GM23248 (cell line): ENCODE measurements around the gene SYCP1. TPM values are rescaled to one million over a fixed set of nuclear protein-coding genes. Genes with fewer than 3 reads are reported as not detected.

Source experiments
- DNase-seq: peaks from one replicate; pipeline ENCODE4 v3.0.0-alpha.2; 2015
- H2AFZ ChIP-seq: fragments of 200-600 bp; sonication (generic); 2 replicates; pipeline ENCODE4 v1.6.1; 2016; ENCODE audit warnings: antibody characterized with exemption
- H3F3A ChIP-seq: fragments of 200-600 bp; sonication (generic); 2 replicates; pipeline ENCODE4 v1.6.1; 2016; ENCODE audit warnings: mild to moderate bottlenecking, antibody characterized with exemption, mixed run types; ENCODE audit not compliant: insufficient read depth
- H3K27ac ChIP-seq: fragments of 200-600 bp; sonication (generic); 2 replicates; pipeline ENCODE4 v1.5.1; 2016; ENCODE audit warnings: mild to moderate bottlenecking
- H3K27me3 ChIP-seq: fragments of 200-600 bp; sonication (generic); replicated peaks from 2 replicates; pipeline ENCODE4 v1.6.1; 2016; ENCODE audit warnings: mild to moderate bottlenecking; ENCODE audit not compliant: insufficient read depth
- H3K36me3 ChIP-seq: fragments of 200-600 bp; sonication (generic); 2 replicates; pipeline ENCODE4 v1.6.1; 2016; ENCODE audit warnings: low read depth, mild to moderate bottlenecking
- H3K4me1 ChIP-seq: fragments of 200-600 bp; sonication (generic); 2 replicates; pipeline ENCODE4 v1.6.1; 2016; ENCODE audit warnings: mild to moderate bottlenecking; ENCODE audit not compliant: insufficient read depth
- H3K4me2 ChIP-seq: fragments of 200-600 bp; sonication (generic); one replicate; pipeline ENCODE4 v1.6.1; 2016; ENCODE audit warnings: mild to moderate bottlenecking; ENCODE audit not compliant: unreplicated experiment
- H3K4me3 ChIP-seq: fragments of 200-600 bp; sonication (generic); 2 replicates; pipeline ENCODE4 v1.5.1; 2016; ENCODE audit warnings: mild to moderate bottlenecking
- H3K79me2 ChIP-seq: fragments of 200-600 bp; sonication (generic); 2 replicates; pipeline ENCODE4 v1.6.1; 2016; ENCODE audit warnings: mild to moderate bottlenecking; ENCODE audit not compliant: insufficient read depth
- H3K9ac ChIP-seq: fragments of 200-600 bp; sonication (generic); 2 replicates; pipeline ENCODE4 v1.6.1; 2016; ENCODE audit warnings: mild to moderate bottlenecking
- H3K9me2 ChIP-seq: fragments of 200-600 bp; sonication (generic); 2 replicates; pipeline ENCODE4 v1.6.1; 2016; ENCODE audit warnings: mixed run types, mild to moderate bottlenecking, moderate library complexity; ENCODE audit not compliant: insufficient read depth
- H3K9me3 ChIP-seq: fragments of 200-600 bp; sonication (generic); one replicate; pipeline ENCODE4 v1.6.1; 2017; ENCODE audit warnings: low read depth
- H4K20me1 ChIP-seq: fragments of 200-600 bp; sonication (generic); 2 replicates; pipeline ENCODE4 v1.6.0; 2016; ENCODE audit not compliant: insufficient read depth
- EZH2 ChIP-seq: fragments of 200-600 bp; sonication (generic); IDR thresholded peaks from 2 replicates; pipeline ENCODE4 v1.6.1; 2018; ENCODE audit warnings: antibody characterized with exemption, mild to moderate bottlenecking; ENCODE audit not compliant: insufficient read depth, poor library complexity, severe bottlenecking
- EZH2phosphoT487 ChIP-seq: fragments of 200-600 bp; sonication (generic); IDR thresholded peaks from 2 replicates; pipeline ENCODE4 v1.6.1; 2018; ENCODE audit warnings: antibody characterized with exemption, moderate library complexity, mild to moderate bottlenecking, low read depth; ENCODE audit not compliant: insufficient read depth
- WGBS, 2 experiments: methylation state at CpG; one replicate each; pipeline ENCODE4 v1.1.6; 2015 to 2017; ENCODE audit warnings: low lambda C conversion rate in 2 of 2, low coverage in 1 of 2; ENCODE audit errors: missing lambda C conversion rate in 2 of 2; 5-methylcytosine and 5-hydroxymethylcytosine counted together
- in situ Hi-C: fragments of 300-500 bp; cut with MboI; formaldehyde crosslinking; loops from 2 replicates; pipeline ENCODE4 v1.15.0; 2020
- polyA plus RNA-seq: library from polyadenylated mRNA; unstranded; fragments of >200 nt; fragmentation: Nextera tagmentation; extraction: Ambion mirVana; gene quantifications from 2 replicates; pipeline ENCODE4 v1.2.1, GENCODE V29; 2016
- total RNA-seq: library from RNA; depleted of rRNA; stranded (reverse); fragments of >200 nt; shearing (Covaris generic); gene quantifications from 2 replicates; pipeline ENCODE4 v1.2.3, GENCODE V29; 2014

SYCP1 gene
- total and polyA plus RNA-seq, 2 experiments from 2014 or later: not detected

DNA sequence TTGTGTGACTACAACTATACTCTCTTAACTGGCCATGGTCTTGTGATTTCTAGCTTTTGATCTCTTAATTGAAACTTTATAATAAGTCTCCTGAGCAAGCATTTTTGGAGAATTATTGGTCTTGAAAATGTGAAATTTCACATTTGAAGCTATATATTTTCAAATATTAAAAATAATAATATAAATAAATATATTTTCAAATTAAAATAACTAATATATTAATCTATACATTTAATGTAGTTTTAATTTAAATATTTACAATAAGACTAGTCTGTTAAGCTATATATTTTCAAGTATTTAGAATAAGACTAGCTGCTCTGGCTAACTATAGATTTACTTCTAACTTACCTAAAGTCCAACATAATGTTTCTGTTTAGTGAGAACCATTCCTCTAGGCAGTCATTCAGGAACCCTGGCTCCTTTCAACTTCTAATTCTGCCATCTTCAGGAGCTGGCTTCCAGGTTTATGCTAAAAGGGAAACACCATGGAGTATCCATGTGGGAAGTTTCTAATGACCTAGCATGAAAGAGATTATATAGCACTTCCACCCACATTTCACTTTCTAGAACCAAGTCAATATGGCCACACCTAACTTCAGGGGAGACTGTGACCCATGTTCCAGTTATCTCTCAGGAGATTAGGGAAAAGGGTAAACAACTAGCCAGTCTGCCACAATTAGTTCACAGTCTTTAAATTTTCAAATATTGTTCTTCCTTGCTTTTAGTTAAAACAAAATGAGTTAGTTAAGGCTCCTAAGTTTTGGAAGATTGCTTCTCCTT lies 143.0 kb downstream of the SYCP1 start:
- no peaks in the 10 kb centered on the region for H3K36me3 ChIP-seq
- no peak overlapping the region for H3K4me3 ChIP-seq
- H3K4me1 ChIP-seq: no peaks in the 10 kb centered on the region
- no peaks in the 10 kb centered on the region for H3K79me2 ChIP-seq
- DNase-seq: no peak
- H2AFZ ChIP-seq: no peak overlapping the region
- no peak overlapping the region for H3K27ac ChIP-seq
- no peak overlapping the region for H3K4me2 ChIP-seq
- no peak overlapping the region for H3K9ac ChIP-seq
- no peaks in the 10 kb centered on the region for H3K9me2 ChIP-seq
- H3F3A ChIP-seq: no peaks in the 10 kb centered on the region
- H4K20me1 ChIP-seq: no peaks in the 10 kb centered on the region
- H3K9me3 ChIP-seq: no peaks in the 10 kb centered on the region
- in situ Hi-C loops: no loop called here
- H3K27me3 ChIP-seq: 0 out of 2 replicates have a peak, but pooled peaks cover 5% of the 10 kb centered on the region
- no peak for TF ChIP-seq EZH2phosphoT487
- no peak for TF ChIP-seq EZH2

DNA sequence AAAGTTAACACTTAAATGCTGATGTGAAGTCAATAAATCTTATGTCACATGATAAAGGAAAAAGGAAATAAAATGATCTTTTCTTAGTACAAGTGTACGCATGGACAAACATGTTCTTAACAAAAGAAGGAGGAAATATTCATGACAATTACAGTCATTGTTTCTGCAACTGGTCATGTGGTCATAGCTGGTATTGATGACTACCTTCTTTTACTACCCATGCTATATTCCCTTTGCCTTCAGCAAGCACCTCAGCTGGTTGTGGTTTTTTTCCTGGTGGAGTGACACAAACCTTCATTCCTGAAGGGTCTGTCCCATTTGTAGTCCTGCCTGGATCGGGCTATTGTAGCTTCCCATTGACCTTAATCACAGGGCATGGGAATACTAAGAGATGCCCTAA lies 151.5 kb downstream of the SYCP1 start:
- WGBS, 2 experiments: 46 to 50% methylated on average over 2 of the region's 2 CpGs
- no peaks in the 10 kb centered on the region for H4K20me1 ChIP-seq
- no peaks in the 10 kb centered on the region for H3K9me2 ChIP-seq
- TF ChIP-seq EZH2phosphoT487 (no peak), EZH2 (no peak)
- H2AFZ ChIP-seq: no peak overlapping the region
- H3K27ac ChIP-seq: no peak overlapping the region
- no peak overlapping the region for H3K4me3 ChIP-seq
- H3K4me1 ChIP-seq: no peaks in the 10 kb centered on the region
- H3F3A ChIP-seq: no peaks in the 10 kb centered on the region
- H3K36me3 ChIP-seq: no peaks in the 10 kb centered on the region
- H3K9me3 ChIP-seq: no peaks in the 10 kb centered on the region
- no peak overlapping the region for H3K4me2 ChIP-seq
- no peak overlapping the region for H3K9ac ChIP-seq
- H3K27me3 ChIP-seq: peaks cover 15% of the 10 kb centered on the region
- in situ Hi-C loops: no loop called here
- no peak for DNase-seq
- no peaks in the 10 kb centered on the region for H3K79me2 ChIP-seq

DNA sequence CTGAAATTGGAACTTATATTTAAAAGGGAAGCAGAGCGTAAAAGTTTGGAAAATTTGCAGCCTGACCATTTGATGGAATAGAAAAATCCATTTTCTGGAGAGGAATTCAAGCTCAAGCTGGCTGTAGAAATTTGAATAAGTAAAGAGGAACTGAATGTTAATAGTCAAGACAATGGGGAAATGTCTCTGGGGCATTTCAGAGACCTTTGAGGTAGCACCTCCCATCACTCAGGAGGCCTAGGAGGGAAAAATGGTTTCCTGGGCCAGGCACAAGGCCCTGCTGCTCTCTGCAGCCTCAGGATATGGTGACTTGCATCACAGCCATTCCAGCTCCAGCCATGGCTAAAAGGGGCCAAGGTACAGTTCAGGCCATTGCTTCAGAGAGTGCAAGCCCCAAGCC lies 157.3 kb downstream of the SYCP1 start:
- no peaks in the 10 kb centered on the region for H4K20me1 ChIP-seq
- no peak overlapping the region for H3K27ac ChIP-seq
- no peak for DNase-seq
- TF ChIP-seq EZH2: no peak
- TF ChIP-seq EZH2phosphoT487: no peak
- in situ Hi-C loops: no loop called here
- H3F3A ChIP-seq: no peaks in the 10 kb centered on the region
- no peaks in the 10 kb centered on the region for H3K79me2 ChIP-seq
- no peak overlapping the region for H3K4me2 ChIP-seq
- H3K9me2 ChIP-seq: no peaks in the 10 kb centered on the region
- no peaks in the 10 kb centered on the region for H3K36me3 ChIP-seq
- WGBS, 2 experiments: 67% methylated on average over 1 of the region's 1 CpG
- H3K4me1 ChIP-seq: no peaks in the 10 kb centered on the region
- no peaks in the 10 kb centered on the region for H3K9me3 ChIP-seq
- no peaks in the 10 kb centered on the region for H3K27me3 ChIP-seq
- no peak overlapping the region for H3K9ac ChIP-seq
- H2AFZ ChIP-seq: no peak overlapping the region
- H3K4me3 ChIP-seq: no peak overlapping the region

DNA sequence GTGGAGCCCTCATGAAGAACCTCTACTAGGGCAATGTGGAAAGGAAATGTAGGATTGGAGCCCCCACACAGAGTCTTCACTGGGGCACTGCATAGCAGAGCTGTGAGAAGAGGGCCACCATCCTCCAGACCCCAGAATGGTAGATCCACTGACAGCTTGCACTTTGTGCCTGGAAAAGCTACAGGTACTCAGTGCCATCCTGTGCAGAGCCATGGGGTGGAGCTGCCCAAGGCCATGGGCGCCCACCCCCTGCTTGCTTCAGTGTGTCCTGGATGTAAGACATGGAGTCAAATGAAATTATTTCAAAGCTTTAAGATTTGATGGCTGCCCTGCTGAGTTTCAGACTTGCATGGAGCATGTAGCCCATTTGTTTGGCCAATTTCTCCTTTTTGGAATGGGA lies 157.8 kb downstream of the SYCP1 start:
- Histone ChIP-seq H4K20me1 (no peaks in the 10 kb centered on the region), H3K36me3 (no peaks in the 10 kb centered on the region), H3K27ac (no peak overlapping the region), H3K27me3 (no peaks in the 10 kb centered on the region), H3K79me2 (no peaks in the 10 kb centered on the region), H3K9me3 (no peaks in the 10 kb centered on the region), H3K4me3 (no peak overlapping the region), H3K9me2 (no peaks in the 10 kb centered on the region), H3K4me2 (no peak overlapping the region), H2AFZ (no peak overlapping the region), H3F3A (no peaks in the 10 kb centered on the region), H3K4me1 (no peaks in the 10 kb centered on the region), H3K9ac (no peak overlapping the region)
- no peak for DNase-seq
- in situ Hi-C loops: no loop called here
- WGBS, 2 experiments: 6 to 9% methylated on average over 1 of the region's 1 CpG
- TF ChIP-seq EZH2: no peak
- no peak for TF ChIP-seq EZH2phosphoT487
